ENCODE results near the gene CHRDL2.

Gene CHRDL2

DNA sequence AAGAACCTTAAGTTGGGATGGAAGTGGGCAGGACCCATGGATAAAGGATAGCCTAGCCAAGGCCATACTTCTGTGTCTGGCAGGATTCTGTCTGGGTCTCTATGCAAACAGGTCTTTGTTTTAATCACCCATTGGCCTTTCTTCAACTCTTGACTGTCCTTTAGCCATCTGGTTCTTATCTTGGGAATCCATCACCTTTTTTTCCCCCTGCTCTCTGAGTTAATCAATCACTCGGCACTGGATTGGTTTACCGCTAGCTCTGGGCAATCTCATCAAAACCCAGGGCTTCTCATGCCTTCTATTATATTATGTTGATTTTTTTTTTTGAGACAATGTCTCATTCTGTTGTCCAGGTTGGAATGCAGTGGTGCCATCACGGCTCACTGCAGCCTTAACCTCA lies 15.6 kb upstream of the CHRDL2 start:
- Histone ChIP-seq H3K9ac (ENCODE audit: low read length) (no peak overlapping the region), H3K4me1 (ENCODE audit: control insufficient read depth, insufficient read depth, low read length) (peaks cover 21% of the 10 kb centered on the region), H3K9me3 (ENCODE audit: control insufficient read depth, low read length) (no peaks in the 10 kb centered on the region), H3K4me3 (ENCODE audit: low read length) (no peak overlapping the region), H3K36me3 (ENCODE audit: control insufficient read depth, insufficient read depth, low read length, severe bottlenecking) (no peaks in the 10 kb centered on the region), H3K27me3 (replicated peaks; ENCODE audit: control insufficient read depth, insufficient read depth, low read length) (no peaks in the 10 kb centered on the region)
- DNase-seq (ENCODE audit: low read depth) = no peak

DNA sequence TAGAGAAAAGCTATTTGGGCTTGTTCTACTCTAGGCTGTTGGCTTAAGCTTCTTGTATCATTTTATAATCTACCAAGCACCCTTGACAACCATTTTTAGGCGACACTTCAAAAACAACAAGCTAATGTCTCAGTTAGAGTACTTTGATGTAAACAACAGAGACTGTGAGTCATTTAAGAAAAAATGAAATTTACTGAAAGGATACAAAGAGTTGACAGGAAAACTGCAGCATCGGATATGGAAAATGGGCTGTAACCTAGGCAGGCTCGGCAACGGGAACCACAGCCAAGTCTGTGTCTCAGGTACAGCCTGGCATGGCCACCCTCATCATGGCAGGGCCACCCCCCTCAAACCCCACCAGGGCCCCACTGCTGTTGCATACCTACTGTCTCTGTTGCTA lies 13.1 kb upstream of the CHRDL2 start:
- H3K4me3 ChIP-seq (ENCODE audit: low read length) = no peak overlapping the region
- H3K4me1 ChIP-seq (ENCODE audit: control insufficient read depth, insufficient read depth, low read length) = peaks cover 6% of the 10 kb centered on the region
- DNase-seq (ENCODE audit: low read depth) = peak; percentile 11
- H3K36me3 ChIP-seq (ENCODE audit: control insufficient read depth, insufficient read depth, low read length, severe bottlenecking) = no peaks in the 10 kb centered on the region
- no peaks in the 10 kb centered on the region for H3K27me3 ChIP-seq (replicated peaks; ENCODE audit: control insufficient read depth, insufficient read depth, low read length)
- H3K9ac ChIP-seq (ENCODE audit: low read length) = no peak overlapping the region
- H3K9me3 ChIP-seq (ENCODE audit: control insufficient read depth, low read length) = no peaks in the 10 kb centered on the region

DNA sequence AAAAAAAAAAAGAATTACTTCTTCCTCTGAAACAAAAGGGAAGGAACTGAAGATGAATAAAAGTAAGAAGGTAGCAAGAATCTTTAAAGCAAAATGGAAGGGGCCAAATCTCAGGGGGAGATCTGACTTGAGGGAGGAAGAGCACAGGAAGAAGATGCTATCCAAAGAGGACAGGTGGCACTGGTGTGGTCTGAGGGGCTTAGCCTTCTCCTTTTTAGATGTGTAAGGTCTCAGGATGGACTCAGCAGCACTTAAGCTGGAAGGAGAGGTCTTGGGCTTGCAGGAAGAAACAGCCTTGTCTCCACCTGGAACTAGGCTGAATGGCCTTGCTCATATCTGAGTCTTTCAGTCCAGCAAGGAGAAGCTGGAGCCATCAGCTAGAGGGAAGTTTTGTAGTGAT lies 12.4 kb upstream of the CHRDL2 start:
- Histone ChIP-seq H3K9me3 (ENCODE audit: control insufficient read depth, low read length) (no peaks in the 10 kb centered on the region), H3K36me3 (ENCODE audit: control insufficient read depth, insufficient read depth, low read length, severe bottlenecking) (no peaks in the 10 kb centered on the region), H3K4me3 (ENCODE audit: low read length) (no peak overlapping the region), H3K9ac (ENCODE audit: low read length) (no peak overlapping the region), H3K4me1 (ENCODE audit: control insufficient read depth, insufficient read depth, low read length) (peaks cover 6% of the 10 kb centered on the region), H3K27me3 (replicated peaks; ENCODE audit: control insufficient read depth, insufficient read depth, low read length) (no peaks in the 10 kb centered on the region)
- no peak for DNase-seq (ENCODE audit: low read depth)

DNA sequence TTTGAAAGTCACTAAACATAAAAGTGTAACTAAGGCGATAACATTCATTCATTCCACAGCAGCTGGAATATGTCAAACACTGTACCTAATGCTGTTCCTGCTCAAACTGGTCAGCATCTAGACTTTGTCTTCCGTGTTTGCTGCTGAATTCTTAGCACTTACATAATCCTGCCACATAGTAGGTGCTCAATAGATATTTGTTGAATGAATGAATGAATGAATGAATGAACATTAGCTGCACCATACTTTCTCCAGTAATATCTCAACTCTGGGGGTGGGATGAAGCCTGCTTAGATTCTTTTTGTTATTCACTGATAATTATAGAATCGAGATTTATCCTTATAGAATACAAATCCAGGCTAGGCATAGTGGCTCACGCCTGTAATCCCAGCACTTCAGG lies 10.8 kb upstream of the CHRDL2 start:
- Histone ChIP-seq H3K9ac (ENCODE audit: low read length) (no peak overlapping the region), H3K36me3 (ENCODE audit: control insufficient read depth, insufficient read depth, low read length, severe bottlenecking) (no peaks in the 10 kb centered on the region), H3K4me1 (ENCODE audit: control insufficient read depth, insufficient read depth, low read length) (no peaks in the 10 kb centered on the region), H3K9me3 (ENCODE audit: control insufficient read depth, low read length) (no peaks in the 10 kb centered on the region), H3K27me3 (replicated peaks; ENCODE audit: control insufficient read depth, insufficient read depth, low read length) (no peaks in the 10 kb centered on the region), H3K4me3 (ENCODE audit: low read length) (no peak overlapping the region)
- no peak for DNase-seq (ENCODE audit: low read depth)

DNA sequence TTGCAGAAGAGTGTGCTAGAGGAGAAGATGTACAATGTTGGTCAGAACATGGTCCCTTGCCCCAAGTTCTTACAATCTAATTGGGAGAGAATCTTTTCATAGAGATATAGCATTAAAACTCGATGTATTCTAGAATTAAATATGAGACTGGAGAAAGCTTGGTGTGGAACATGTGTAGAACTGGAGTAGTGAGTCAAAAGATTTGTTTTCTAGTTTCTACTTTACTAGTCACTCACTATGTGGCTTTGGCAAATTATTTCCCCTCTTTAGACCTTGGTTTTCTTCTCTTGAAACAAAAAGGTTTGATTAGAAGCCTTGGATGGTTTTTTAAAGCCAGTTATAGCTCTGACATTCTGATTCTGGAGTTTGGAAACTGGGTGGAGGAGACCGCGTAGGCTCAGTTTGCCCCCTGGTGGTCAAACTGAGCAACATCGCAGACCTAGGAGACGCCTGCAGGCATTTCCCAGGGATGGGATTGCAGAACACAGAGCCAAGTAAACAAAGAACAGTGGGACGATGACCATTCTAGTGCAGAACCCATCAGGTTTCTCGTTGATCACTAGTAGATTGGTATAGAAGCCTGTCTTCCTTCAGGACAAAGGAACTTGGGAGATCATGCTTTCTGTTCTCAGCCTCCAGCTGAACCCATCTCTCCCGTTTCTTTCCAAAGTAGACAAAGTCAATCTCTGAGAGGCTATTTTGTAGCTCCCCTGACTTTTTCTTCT lies 8.5 kb upstream of the CHRDL2 start:
- Histone ChIP-seq H3K9ac (ENCODE audit: low read length) (no peak overlapping the region), H3K27me3 (replicated peaks; ENCODE audit: control insufficient read depth, insufficient read depth, low read length) (peaks cover 5% of the 10 kb centered on the region), H3K4me1 (ENCODE audit: control insufficient read depth, insufficient read depth, low read length) (no peaks in the 10 kb centered on the region), H3K9me3 (ENCODE audit: control insufficient read depth, low read length) (no peaks in the 10 kb centered on the region), H3K36me3 (ENCODE audit: control insufficient read depth, insufficient read depth, low read length, severe bottlenecking) (no peaks in the 10 kb centered on the region), H3K4me3 (ENCODE audit: low read length) (no peak overlapping the region)
- peak; percentile 87 for DNase-seq (ENCODE audit: low read depth)

DNA sequence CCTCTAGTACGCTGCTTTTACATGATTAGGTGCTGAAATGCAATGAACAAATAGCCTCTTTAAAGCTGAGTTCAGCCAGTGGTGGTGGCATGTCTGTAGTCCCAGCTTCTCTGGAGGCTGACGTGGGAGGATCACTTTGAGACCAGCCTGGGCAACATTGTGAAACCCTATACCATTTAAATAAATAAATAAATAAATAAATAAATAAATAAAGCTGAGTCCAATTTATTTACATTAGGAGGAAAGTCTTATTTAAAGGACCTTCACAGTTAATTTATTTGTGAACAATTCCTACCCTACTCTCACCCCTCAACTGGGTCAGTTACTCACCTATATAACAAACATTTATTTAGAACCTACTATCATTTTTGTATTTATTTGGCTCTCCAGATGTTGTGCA lies 4.8 kb upstream of the CHRDL2 start:
- Histone ChIP-seq H3K4me3 (ENCODE audit: low read length) (no peak overlapping the region), H3K9ac (ENCODE audit: low read length) (no peak overlapping the region), H3K9me3 (ENCODE audit: control insufficient read depth, low read length) (no peaks in the 10 kb centered on the region), H3K4me1 (ENCODE audit: control insufficient read depth, insufficient read depth, low read length) (no peaks in the 10 kb centered on the region), H3K36me3 (ENCODE audit: control insufficient read depth, insufficient read depth, low read length, severe bottlenecking) (no peaks in the 10 kb centered on the region), H3K27me3 (replicated peaks; ENCODE audit: control insufficient read depth, insufficient read depth, low read length) (peaks cover 30% of the 10 kb centered on the region)
- no peak for DNase-seq (ENCODE audit: low read depth)

DNA sequence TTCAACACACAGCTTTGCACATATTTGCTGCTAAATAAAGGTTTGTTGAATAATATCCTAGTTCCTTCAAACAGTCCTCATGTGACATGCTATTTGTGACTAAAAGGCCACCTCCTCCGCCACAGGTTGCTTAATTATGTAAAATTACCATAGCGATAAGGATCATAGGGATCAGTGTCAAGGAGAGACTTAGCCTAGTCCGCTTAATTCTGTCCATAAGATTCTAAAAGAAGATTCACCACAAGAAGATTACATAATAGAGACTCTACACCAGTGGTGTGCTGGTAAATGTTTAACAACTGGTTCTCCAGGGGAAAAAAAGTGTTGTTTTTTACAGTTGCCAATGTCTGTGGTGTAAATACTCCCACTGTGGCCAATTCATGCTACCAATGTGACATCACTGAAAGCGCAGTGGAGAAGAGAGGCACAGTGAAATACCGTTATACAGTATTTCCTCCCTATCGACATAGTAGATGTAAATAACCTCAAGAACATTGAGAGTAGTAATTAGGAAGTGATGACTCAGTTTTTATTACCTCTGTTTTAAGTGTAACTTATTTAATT lies 4.2 kb upstream of the CHRDL2 start:
- peaks cover 36% of the 10 kb centered on the region for H3K27me3 ChIP-seq (replicated peaks; ENCODE audit: control insufficient read depth, insufficient read depth, low read length)
- no peaks in the 10 kb centered on the region for H3K36me3 ChIP-seq (ENCODE audit: control insufficient read depth, insufficient read depth, low read length, severe bottlenecking)
- H3K9me3 ChIP-seq (ENCODE audit: control insufficient read depth, low read length) = no peaks in the 10 kb centered on the region
- no peak overlapping the region for H3K9ac ChIP-seq (ENCODE audit: low read length)
- no peak overlapping the region for H3K4me3 ChIP-seq (ENCODE audit: low read length)
- DNase-seq (ENCODE audit: low read depth) = no peak
- H3K4me1 ChIP-seq (ENCODE audit: control insufficient read depth, insufficient read depth, low read length) = no peaks in the 10 kb centered on the region

DNA sequence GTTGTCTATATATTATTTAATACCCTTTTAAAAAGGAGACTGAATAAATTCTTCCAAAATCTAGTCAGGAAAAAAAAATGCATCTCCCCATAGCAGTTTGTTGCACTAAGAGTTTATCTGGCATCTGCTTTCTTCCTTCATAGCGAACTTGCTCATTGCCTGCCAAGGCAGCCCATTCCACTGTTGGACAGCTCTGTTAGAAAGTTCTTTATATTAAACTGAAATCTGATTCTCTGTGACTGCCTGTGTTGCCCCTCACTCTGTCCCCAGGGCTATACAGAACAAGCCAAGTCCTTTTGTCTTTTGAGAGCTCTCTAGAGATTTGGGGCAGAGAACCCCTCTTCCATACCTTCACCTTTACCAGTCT lies 3.3 kb upstream of the CHRDL2 start:
- no peaks in the 10 kb centered on the region for H3K4me1 ChIP-seq (ENCODE audit: control insufficient read depth, insufficient read depth, low read length)
- H3K36me3 ChIP-seq (ENCODE audit: control insufficient read depth, insufficient read depth, low read length, severe bottlenecking) = no peaks in the 10 kb centered on the region
- no peak overlapping the region for H3K4me3 ChIP-seq (ENCODE audit: low read length)
- H3K9me3 ChIP-seq (ENCODE audit: control insufficient read depth, low read length) = no peaks in the 10 kb centered on the region
- no peak overlapping the region for H3K9ac ChIP-seq (ENCODE audit: low read length)
- H3K27me3 ChIP-seq (replicated peaks; ENCODE audit: control insufficient read depth, insufficient read depth, low read length) = peaks cover 45% of the 10 kb centered on the region
- peak; percentile 52 for DNase-seq (ENCODE audit: low read depth)

DNA sequence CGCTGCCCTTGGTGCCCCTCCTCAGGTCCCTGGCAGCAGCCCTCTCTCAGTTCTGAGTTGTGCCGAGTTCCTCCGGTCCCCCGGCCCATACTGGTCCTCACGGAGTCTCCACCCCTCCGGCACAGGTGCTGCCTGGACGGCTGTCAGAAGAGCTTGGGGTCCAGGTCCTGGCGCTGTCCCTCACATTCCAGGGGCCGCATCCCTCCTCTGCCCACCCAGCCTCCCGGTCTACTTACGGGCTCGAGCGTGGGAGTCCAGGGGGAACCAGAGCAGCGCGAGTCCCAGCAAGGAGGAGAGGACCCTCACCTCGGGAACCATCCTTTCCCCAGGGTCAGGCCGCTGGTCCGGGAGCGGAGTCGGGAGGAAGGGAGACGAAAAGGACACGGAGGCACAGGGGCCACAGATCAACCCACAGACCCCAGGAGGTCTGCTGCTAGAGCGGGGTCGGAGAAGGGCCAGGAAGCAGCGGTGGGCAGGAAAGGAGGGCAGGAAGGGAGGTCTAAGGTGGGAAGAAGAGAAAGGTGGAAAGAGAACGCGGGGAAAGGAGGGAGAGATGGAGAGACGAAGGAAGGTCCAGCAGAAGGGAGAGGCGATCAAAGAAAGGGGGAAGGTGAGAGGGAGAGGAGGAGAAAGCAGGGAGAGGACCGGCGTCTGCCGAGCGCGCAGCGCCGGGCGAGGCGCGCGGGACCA lies 510 bp downstream of the CHRDL2 start:
- no peak for DNase-seq (ENCODE audit: low read depth)
- H3K27me3 ChIP-seq (replicated peaks; ENCODE audit: control insufficient read depth, insufficient read depth, low read length) = peaks cover 69% of the 10 kb centered on the region
- H3K36me3 ChIP-seq (ENCODE audit: control insufficient read depth, insufficient read depth, low read length, severe bottlenecking) = no peaks in the 10 kb centered on the region
- H3K9ac ChIP-seq (ENCODE audit: low read length) = no peak overlapping the region
- H3K4me1 ChIP-seq (ENCODE audit: control insufficient read depth, insufficient read depth, low read length) = no peaks in the 10 kb centered on the region
- no peak overlapping the region for H3K4me3 ChIP-seq (ENCODE audit: low read length)
- no peaks in the 10 kb centered on the region for H3K9me3 ChIP-seq (ENCODE audit: control insufficient read depth, low read length)

DNA sequence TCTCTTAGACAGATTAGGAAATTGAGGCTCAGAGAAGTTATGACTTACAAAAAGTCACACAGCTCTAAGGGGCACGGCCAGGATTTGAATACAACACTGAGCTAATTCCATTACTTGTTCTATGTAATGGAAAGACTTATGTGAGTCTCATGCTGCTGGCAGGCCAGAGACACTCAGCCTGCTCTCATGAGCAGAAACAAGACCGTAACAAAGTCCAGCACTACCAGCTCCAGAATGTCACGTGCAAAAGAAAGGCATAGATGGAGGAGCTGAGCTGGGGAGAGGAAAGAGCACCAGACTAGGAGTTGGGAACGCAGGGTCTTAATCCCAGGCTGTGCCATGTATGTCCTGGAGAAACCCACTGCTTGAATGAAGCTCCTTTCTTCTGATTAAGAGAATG lies 1.8 kb downstream of the CHRDL2 start:
- H3K9ac ChIP-seq (ENCODE audit: low read length) = no peak overlapping the region
- H3K9me3 ChIP-seq (ENCODE audit: control insufficient read depth, low read length) = no peaks in the 10 kb centered on the region
- DNase-seq (ENCODE audit: low read depth) = no peak
- no peak overlapping the region for H3K4me3 ChIP-seq (ENCODE audit: low read length)
- H3K27me3 ChIP-seq (replicated peaks; ENCODE audit: control insufficient read depth, insufficient read depth, low read length) = peaks cover 64% of the 10 kb centered on the region
- H3K4me1 ChIP-seq (ENCODE audit: control insufficient read depth, insufficient read depth, low read length) = no peaks in the 10 kb centered on the region
- H3K36me3 ChIP-seq (ENCODE audit: control insufficient read depth, insufficient read depth, low read length, severe bottlenecking) = no peaks in the 10 kb centered on the region

DNA sequence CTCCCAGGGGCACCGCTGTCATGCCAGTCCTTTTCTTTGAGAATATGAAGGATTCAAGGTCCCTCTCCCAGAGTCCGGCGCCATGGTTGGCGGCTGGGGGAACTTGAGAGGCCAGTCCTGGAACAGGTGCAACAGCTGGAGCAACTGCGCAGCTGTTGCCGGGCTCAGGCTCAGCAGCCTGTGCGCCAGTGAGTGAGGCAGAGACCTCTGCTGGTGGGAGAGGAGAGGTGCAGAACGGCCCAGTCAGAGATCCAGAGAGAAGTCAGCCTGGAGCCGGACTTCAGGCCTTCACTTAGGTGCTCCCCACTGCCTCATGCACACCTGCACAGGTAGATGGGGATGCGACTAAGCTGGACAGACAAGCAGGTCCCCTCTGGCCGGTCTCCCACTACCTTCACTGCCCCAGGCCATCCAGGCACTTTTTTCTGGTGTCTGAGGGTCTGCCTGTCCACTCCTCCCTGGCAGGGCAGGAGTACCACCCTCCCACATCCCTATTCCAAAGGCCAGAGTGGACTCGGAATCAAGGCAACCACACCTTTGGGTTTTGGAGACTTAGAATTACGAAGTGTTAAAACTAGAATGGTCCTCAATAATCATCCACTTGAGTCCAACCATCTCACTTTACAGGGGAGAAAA lies 4.6 kb downstream of the CHRDL2 start:
- H3K36me3 ChIP-seq (ENCODE audit: control insufficient read depth, insufficient read depth, low read length, severe bottlenecking) = no peaks in the 10 kb centered on the region
- DNase-seq (ENCODE audit: low read depth) = peak; percentile 90
- no peaks in the 10 kb centered on the region for H3K9me3 ChIP-seq (ENCODE audit: control insufficient read depth, low read length)
- no peak overlapping the region for H3K9ac ChIP-seq (ENCODE audit: low read length)
- no peak overlapping the region for H3K4me3 ChIP-seq (ENCODE audit: low read length)
- no peaks in the 10 kb centered on the region for H3K4me1 ChIP-seq (ENCODE audit: control insufficient read depth, insufficient read depth, low read length)
- H3K27me3 ChIP-seq (replicated peaks; ENCODE audit: control insufficient read depth, insufficient read depth, low read length) = peaks cover 54% of the 10 kb centered on the region
